B cell (primary cell): ENCODE results near the gene PTPN20. TPM values are rescaled to one million over a fixed set of nuclear protein-coding genes. Genes with fewer than 3 reads are reported as not detected.

Experiments
- ATAC-seq: fragments of 200-7000 bp; cut with Tn5 transposase; one replicate; pipeline ENCODE4 v1.10.0; 2021; ENCODE audit warnings: low read depth, mild to moderate bottlenecking, moderate number of reproducible peaks, moderate library complexity
- CTCF ChIA-PET: fragments of 350-600 bp; sonication (Branson Sonifier 250); formaldehyde crosslinking; loops from one replicate; lab custom pipeline; 2021; ENCODE audit warnings: antibody characterized with exemption, inconsistent platforms; lab: Charles Lee
- POLR2A ChIA-PET: fragments of 350-600 bp; sonication (Branson Sonifier 250); formaldehyde crosslinking; loops from one replicate; lab custom pipeline; 2021; ENCODE audit warnings: antibody characterized with exemption; lab: Charles Lee
- DNase-seq: peaks from one replicate; pipeline ENCODE4 v3.0.0; 2013
- H2AFZ ChIP-seq: 2 replicates; pipeline ENCODE4 v1.6.1; 2012; ENCODE audit warnings: mild to moderate bottlenecking, low read depth, low read length; ENCODE audit not compliant: insufficient read depth, poor library complexity, severe bottlenecking
- H3K27ac ChIP-seq, 2 donors: 1 replicate in 1 of 2; 2 replicates in 1 of 2; pipeline ENCODE4 v1.5.1; 2012 to 2013; ENCODE audit warnings: low read length in 2 of 2, mild to moderate bottlenecking in 2 of 2, moderate library complexity in 1 of 2
- H3K27me3 ChIP-seq, 4 experiments: fragments of 200-600 bp in 1 of 4; sonication (generic) in 1 of 4; replicated peaks in 1 of 4; 1 replicate in 2 of 4; 2 replicates in 2 of 4; pipeline versions ENCODE4 v1.6.1 to v1.7.0; 2013 to 2016; ENCODE audit warnings: low read length in 3 of 4, mild to moderate bottlenecking in 2 of 4, mixed read lengths in 1 of 4, moderate library complexity in 1 of 4; ENCODE audit not compliant: insufficient read depth in 4 of 4, control insufficient read depth in 3 of 4; ENCODE audit errors: control extremely low read depth in 1 of 4
- H3K36me3 ChIP-seq, 2 experiments: replicated peaks in 1 of 2; 1 replicate in 1 of 2; 2 replicates in 1 of 2; pipeline versions ENCODE4 v1.6.1 to v1.7.1; 2013; ENCODE audit warnings: low read length in 1 of 2; ENCODE audit not compliant: insufficient read depth in 2 of 2, control insufficient read depth in 1 of 2; ENCODE audit errors: control extremely low read depth in 1 of 2, extremely low read depth in 1 of 2
- H3K4me1 ChIP-seq, 2 donors: fragments of 200-600 bp in 1 of 2; sonication (generic) in 1 of 2; 1 replicate in 1 of 2; 2 replicates in 1 of 2; pipeline versions ENCODE4 v1.5.1 to v1.6.1; 2013 to 2017; ENCODE audit warnings: low read length in 2 of 2; ENCODE audit not compliant: control insufficient read depth in 2 of 2, insufficient read depth in 2 of 2
- H3K4me2 ChIP-seq: replicated peaks from 2 replicates; pipeline ENCODE3; 2012; ENCODE audit warnings: mild to moderate bottlenecking, low read depth, low read length; ENCODE audit not compliant: poor library complexity, severe bottlenecking
- H3K4me3 ChIP-seq, 5 experiments: fragments of 200-600 bp in 1 of 5; sonication (generic) in 1 of 5; 1 replicate in 3 of 5; 2 replicates in 2 of 5; pipeline versions ENCODE4 v1.5.1 to v1.7.0; 2011 to 2016; ENCODE audit warnings: low read length in 4 of 5, mild to moderate bottlenecking in 4 of 5, low read depth in 2 of 5, control low read depth in 1 of 5, moderate library complexity in 1 of 5; ENCODE audit not compliant: insufficient read depth in 1 of 5; ENCODE audit errors: control extremely low read depth in 1 of 5, extremely low read depth in 1 of 5
- H3K79me2 ChIP-seq: fragments of 200-600 bp; sonication (generic); one replicate; pipeline ENCODE4 v1.6.0; 2016; ENCODE audit warnings: low read length; ENCODE audit not compliant: control insufficient read depth, insufficient read depth
- H3K9ac ChIP-seq: fragments of 200-600 bp; sonication (generic); 2 replicates; pipeline ENCODE4 v1.6.1; 2017; ENCODE audit warnings: mild to moderate bottlenecking, low read length, moderate library complexity
- H3K9me3 ChIP-seq, 3 donors: one replicate each; pipeline versions ENCODE4 v1.6.1 to v1.7.1; 2013; ENCODE audit warnings: low read length in 2 of 3; ENCODE audit not compliant: control insufficient read depth in 2 of 3, insufficient read depth in 1 of 3; ENCODE audit errors: control extremely low read depth in 1 of 3
- H4K20me1 ChIP-seq: 2 replicates; pipeline ENCODE4 v1.6.0; 2012; ENCODE audit warnings: mild to moderate bottlenecking, low read length; ENCODE audit not compliant: insufficient read depth, control insufficient read depth, poor library complexity, severe bottlenecking
- H3K27ac Mint-ChIP-seq: one replicate; pipeline ENCODE4 v1.8.0; 2021; ENCODE audit warnings: mixed read lengths
- H3K27me3 Mint-ChIP-seq: one replicate; pipeline ENCODE4 v1.8.0; 2021; ENCODE audit warnings: mixed read lengths
- H3K4me1 Mint-ChIP-seq: one replicate; pipeline ENCODE4 v1.8.0; 2021; ENCODE audit warnings: mixed read lengths
- H3K4me3 Mint-ChIP-seq: one replicate; pipeline ENCODE4 v1.8.0; 2021; ENCODE audit warnings: mixed read lengths
- H3K9me3 Mint-ChIP-seq: one replicate; pipeline ENCODE4 v1.8.0; 2022; ENCODE audit warnings: mixed read lengths; ENCODE audit not compliant: insufficient read depth
- EZH2 ChIP-seq: IDR thresholded peaks from 2 replicates; pipeline ENCODE4 v1.6.1; 2012; ENCODE audit warnings: borderline replicate concordance, low read depth, mild to moderate bottlenecking, moderate library complexity, low read length; ENCODE audit not compliant: insufficient read depth, poor library complexity, severe bottlenecking
- WGBS: methylation state at CpG from one replicate; pipeline ENCODE4 v1.1.5; 2013; ENCODE audit warnings: missing lambda C conversion rate; ENCODE audit not compliant: insufficient coverage; 5-methylcytosine and 5-hydroxymethylcytosine counted together
- intact Hi-C: fragments of 100-400 bp; cut with micrococcal nuclease; formaldehyde crosslinking; loops from one replicate; pipeline ENCODE4 v1.10.0; 2022
- polyA plus RNA-seq: library from polyadenylated mRNA; depleted of rRNA; stranded (reverse); fragments of >200 nt; gene quantifications from 2 replicates; pipeline ENCODE4 v1.2.3, GENCODE V29; 2012
- total RNA-seq, 2 donors: library from RNA; stranded (reverse); fragments of 120-200 nt in 1 of 2; gene quantifications; 1 replicate in 1 of 2; 2 replicates in 1 of 2; pipeline versions ENCODE4 v1.2.3 to v1.2.4, GENCODE V29; 2013 to 2022
- TF ChIP-seq, protein P1 (sequence below): fragments of 200-600 bp; IDR thresholded peaks from one replicate; pipeline ENCODE4 v1.8.0; 2022; ENCODE audit warnings: antibody characterized with exemption, mild to moderate bottlenecking

Gene PTPN20
- total and polyA plus RNA-seq, 2 donors (not counting 1 experiment from before 2014, with no cell fraction given) = 0.24 to 4.2 TPM

DNA sequence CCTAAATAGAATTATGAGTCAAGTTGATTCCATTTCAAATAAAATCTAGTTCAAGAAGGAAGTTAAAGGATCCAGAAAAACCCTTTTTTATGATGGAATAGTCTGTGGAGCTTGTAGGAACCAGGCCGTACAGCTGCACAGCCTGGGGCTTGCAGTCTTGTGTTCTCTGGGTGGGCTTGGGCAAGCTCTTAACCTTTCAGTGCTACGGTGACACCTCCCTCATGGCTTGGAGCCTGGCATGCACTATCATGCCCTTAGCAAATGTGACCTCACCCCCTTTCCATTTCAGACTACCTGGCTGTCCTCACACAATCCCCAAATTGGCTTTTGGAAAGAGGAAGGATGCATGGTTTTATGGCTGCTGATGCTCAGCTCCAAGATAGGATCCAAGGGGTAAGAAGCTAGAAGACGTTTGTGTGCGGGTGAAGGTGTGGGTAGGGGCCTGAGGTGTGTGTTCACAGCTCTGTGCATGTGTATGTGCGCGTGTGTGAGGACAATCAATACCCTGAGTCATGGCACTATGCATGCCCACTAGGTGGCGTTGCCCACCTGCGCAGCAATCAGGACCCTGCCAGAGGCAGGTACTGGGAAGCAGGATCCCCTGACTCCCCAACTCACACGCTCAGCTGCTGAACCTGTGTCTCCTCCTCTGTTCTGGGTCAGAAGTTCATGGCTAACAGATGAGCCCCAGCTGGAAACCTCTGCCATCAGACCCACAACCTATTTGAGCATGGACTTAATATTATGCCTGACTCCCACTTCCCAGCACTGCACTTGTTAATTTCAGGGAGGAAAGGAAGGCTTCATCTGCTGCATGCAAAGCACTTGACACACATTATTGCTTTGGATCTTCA is 113.4 kb downstream of the PTPN20 start:
- H3K27me3 Mint-ChIP-seq = peaks cover 5% of the 10 kb centered on the region
- Histone ChIP-seq H3K4me2 (no peak overlapping the region), H4K20me1 (no peaks in the 10 kb centered on the region), H3K4me3 (no peak overlapping the region), H3K9ac (no peak overlapping the region), H3K36me3 (no peaks in the 10 kb centered on the region), H3K27me3 (no peaks in the 10 kb centered on the region), H3K27ac (no peak overlapping the region), H3K4me1 (no peaks in the 10 kb centered on the region), H2AFZ (no peak overlapping the region), H3K79me2 (no peaks in the 10 kb centered on the region), H3K9me3 (no peaks in the 10 kb centered on the region)
- peak; percentile 72 for DNase-seq
- ChIA-PET CTCF (interaction anchor here (0.7 to 2.9 kb wide), 25 partner anchors 9 to 1255 kb away, joined by 3 to 83 read pairs (median 4); no protein-coding TSS in a partner anchor), POLR2A (no interaction called here)
- H3K27ac Mint-ChIP-seq = no peak overlapping the region
- TF ChIP-seq, protein P1, sequence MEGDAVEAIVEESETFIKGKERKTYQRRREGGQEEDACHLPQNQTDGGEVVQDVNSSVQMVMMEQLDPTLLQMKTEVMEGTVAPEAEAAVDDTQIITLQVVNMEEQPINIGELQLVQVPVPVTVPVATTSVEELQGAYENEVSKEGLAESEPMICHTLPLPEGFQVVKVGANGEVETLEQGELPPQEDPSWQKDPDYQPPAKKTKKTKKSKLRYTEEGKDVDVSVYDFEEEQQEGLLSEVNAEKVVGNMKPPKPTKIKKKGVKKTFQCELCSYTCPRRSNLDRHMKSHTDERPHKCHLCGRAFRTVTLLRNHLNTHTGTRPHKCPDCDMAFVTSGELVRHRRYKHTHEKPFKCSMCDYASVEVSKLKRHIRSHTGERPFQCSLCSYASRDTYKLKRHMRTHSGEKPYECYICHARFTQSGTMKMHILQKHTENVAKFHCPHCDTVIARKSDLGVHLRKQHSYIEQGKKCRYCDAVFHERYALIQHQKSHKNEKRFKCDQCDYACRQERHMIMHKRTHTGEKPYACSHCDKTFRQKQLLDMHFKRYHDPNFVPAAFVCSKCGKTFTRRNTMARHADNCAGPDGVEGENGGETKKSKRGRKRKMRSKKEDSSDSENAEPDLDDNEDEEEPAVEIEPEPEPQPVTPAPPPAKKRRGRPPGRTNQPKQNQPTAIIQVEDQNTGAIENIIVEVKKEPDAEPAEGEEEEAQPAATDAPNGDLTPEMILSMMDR = peak; percentile 83
- no peak for TF ChIP-seq EZH2
- no peaks in the 10 kb centered on the region for H3K9me3 Mint-ChIP-seq
- WGBS = 23% methylated on average over 8 of the region's 9 CpGs
- intact Hi-C loops = loop anchor here (1.0 kb wide), 1 partner anchor 288 kb away; no protein-coding TSS in a partner anchor
- ATAC-seq = peak; percentile 58
- H3K4me1 Mint-ChIP-seq = no peaks in the 10 kb centered on the region
- no peak overlapping the region for H3K4me3 Mint-ChIP-seq

DNA sequence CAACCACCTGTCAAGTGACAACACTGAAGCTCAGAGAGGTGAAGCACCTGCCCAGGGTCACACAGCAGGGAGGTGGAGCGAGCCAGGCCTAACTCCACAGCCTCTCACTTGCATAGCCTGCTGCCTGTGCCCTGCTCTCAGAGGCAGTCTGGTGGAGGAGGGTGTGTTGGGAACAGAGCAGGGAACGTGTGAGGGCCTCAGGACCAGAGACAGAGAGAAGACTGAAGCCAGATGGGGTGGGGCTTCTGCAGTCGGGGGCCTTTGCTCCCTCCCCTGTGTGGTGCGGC is 114.0 kb downstream of the PTPN20 start:
- DNase-seq (no peak), ATAC-seq (no peak)
- H3K27ac ChIP-seq = no peak overlapping the region
- no peaks in the 10 kb centered on the region for H3K79me2 ChIP-seq
- no peak overlapping the region for H3K4me3 ChIP-seq
- no peaks in the 10 kb centered on the region for H3K4me1 ChIP-seq
- H3K4me2 ChIP-seq = no peak overlapping the region
- 91% methylated on average over 4 of the region's 4 CpGs for WGBS
- Mint-ChIP-seq H3K27ac (no peak overlapping the region), H3K27me3 (peaks cover 5% of the 10 kb centered on the region), H3K9me3 (no peaks in the 10 kb centered on the region), H3K4me1 (no peaks in the 10 kb centered on the region), H3K4me3 (no peak overlapping the region)
- H3K9ac ChIP-seq = no peak overlapping the region
- ChIA-PET CTCF (interaction anchor here (0.7 to 2.9 kb wide), 17 partner anchors 9 to 1254 kb away, joined by 3 to 83 read pairs (median 4); no protein-coding TSS in a partner anchor), POLR2A (no interaction called here)
- H4K20me1 ChIP-seq = no peaks in the 10 kb centered on the region
- H3K27me3 ChIP-seq = no peaks in the 10 kb centered on the region
- no peaks in the 10 kb centered on the region for H3K36me3 ChIP-seq
- TF ChIP-seq EZH2 = no peak
- TF ChIP-seq, protein P1 = no peak
- H3K9me3 ChIP-seq = no peaks in the 10 kb centered on the region
- intact Hi-C loops = no loop called here
- no peak overlapping the region for H2AFZ ChIP-seq
